Left ventricle myocardium superior (tissue), 1 donor: ENCODE measurements around the gene DST. TPM values are rescaled to one million over a fixed set of nuclear protein-coding genes. Genes with fewer than 3 reads are reported as not detected.

Source experiments
- ATAC-seq: fragments of 200-7000 bp; cut with Tn5 transposase; one replicate; pipeline ENCODE4 v1.9.1; 2020; ENCODE audit warnings: mild to moderate bottlenecking, moderate library complexity
- DNase-seq: peaks from one replicate; pipeline ENCODE4 v3.0.0-alpha.2; 2020
- intact Hi-C: fragments of 100-400 bp; cut with micrococcal nuclease; formaldehyde crosslinking; loops from one replicate; pipeline ENCODE4 v1.11.0; 2022
- total RNA-seq: library from RNA; stranded (reverse); fragmentation: NEBNext Ultra II Directional; extraction: Animal tissue kit (Norgen Biotek cat#: 25700); gene quantifications from one replicate; pipeline ENCODE4 v1.2.1, GENCODE V29; 2021
- donor health status: DM: no; HTN: yes; CAD: no; lungs with severe emphysema.

DST gene
- total RNA-seq, 1 donor from 2014 or later, result 225 TPM

DNA sequence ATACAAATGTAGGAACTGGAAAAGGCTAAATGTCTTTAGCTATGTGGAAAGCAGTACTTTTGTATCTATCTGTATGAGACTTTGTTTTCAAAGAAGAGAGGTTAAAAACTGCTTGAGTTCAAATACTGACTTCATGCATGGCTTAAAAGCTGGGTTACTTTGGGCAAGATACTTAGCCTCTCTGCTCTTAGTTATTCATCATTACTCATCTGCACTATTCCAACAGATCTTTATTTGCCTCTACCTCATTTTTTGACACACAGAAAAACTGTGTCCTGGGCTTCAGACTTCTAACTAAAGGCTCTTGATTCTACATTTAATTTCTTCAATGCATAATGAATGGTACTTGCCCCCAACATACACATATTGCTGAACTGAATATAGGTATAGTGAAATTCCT lies 114.8 kb downstream of the DST start:
- DNase-seq (no peak), ATAC-seq (no peak)
- intact Hi-C loops, result no loop called here

DNA sequence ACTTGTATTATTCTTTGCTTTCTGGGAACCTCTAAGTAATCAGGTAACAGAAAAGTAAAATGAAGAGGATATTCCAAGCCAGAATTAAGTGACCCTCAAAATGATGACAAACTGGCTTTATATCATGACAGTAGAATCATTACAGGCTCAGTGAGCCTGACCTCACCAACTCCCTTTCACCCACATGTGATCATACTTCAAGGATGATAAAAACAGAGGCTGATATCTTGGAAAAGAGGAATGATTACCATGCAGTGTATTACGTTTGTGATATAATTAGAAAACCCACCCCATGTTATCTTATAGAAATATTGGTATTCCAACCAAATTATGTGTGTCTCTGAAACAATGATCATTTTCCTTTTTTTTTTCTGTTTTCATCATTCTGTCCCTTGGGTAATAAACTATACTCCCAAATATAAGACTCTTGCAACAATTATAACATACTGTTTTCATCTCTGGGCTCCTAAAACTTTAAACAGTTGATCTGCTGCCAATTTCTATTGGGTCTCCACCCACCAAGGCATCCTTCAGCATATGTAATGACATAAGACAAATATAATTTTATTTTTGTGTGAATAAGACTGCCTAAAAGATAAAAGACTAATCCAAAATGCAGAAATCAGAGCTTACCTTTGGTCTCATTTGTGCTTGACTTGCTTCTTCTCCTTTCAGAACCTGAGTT lies 115.7 kb downstream of the DST start:
- ATAC-seq (peak; percentile 51), DNase-seq (no peak)
- intact Hi-C loops, result no loop called here

DNA sequence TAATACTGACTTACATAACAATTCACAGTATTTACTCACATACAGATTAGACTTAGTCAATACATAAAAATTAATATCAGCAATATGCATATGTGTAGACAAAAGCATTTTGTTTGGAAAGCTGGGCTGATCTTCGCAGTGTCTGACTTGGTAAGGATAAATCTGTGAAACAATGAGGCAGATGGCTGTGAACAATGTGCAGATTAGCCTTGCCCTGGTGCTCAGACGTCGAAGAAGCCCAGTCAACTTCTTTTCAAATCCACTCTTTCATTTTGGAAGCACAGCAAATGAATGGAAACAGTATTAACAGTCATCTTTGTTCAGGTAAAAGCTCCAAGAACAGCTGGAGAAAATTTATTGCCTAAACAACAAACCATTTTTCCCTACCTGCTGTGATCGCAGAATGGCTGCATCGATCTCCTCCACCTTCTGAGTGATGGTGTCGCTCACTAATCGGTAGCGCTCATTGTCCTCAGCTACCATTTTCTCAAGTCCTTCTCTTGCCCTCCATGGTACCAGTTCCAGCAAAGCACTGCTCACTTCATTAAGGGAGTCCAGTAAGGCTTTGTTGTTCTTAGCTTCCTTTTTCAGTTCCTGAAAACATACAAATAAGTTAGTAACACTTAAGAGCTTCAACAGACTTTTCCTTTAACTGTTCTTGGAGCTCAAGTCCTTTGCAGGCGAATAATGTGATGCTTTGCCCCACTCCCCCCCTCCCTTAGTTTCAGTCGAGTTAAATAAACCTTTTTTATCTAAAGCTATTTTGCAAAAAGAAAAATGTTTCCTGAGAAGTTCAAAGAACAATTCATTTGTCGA lies 116.5 kb downstream of the DST start:
- intact Hi-C loops, result no loop called here
- DNase-seq (no peak), ATAC-seq (peak; percentile 12)

DNA sequence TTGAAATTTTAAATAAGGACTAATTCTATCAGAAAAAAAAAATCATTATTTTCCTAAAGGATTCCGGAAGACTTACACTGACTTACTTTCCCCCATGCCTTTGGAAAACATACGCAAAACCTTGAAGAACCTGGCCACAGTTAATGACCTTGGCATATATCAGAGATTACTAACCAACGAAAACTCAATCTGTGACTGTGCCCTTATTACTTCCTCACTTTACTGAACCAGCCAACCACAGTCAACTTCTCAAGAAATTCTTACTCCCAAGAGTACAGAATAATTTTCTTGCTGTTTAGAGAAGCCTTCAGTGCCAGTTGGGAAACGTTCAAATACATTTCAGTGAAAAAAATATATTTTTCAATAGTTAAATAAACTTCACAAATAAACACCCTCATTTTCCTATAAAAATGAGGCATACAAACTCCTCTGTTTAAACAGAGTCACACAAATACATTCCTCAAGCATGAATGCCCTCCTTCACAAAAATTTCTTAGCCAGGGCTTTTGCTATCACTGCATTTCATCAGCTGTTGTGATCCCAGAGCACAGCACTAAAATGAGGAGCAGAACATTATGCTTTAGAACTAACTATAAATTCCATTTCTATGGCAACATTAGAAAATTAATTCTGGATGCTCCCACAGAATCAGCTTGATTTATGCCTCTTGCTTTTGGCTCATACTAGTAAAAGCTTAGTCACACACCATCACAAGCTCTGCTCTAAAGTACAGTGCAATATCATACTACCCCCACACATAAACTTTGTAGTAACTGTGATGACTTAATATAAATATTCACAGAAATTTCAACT lies 117.6 kb downstream of the DST start:
- peak; percentile 55 for ATAC-seq
- DNase-seq, result no peak
- intact Hi-C loops, result no loop called here

DNA sequence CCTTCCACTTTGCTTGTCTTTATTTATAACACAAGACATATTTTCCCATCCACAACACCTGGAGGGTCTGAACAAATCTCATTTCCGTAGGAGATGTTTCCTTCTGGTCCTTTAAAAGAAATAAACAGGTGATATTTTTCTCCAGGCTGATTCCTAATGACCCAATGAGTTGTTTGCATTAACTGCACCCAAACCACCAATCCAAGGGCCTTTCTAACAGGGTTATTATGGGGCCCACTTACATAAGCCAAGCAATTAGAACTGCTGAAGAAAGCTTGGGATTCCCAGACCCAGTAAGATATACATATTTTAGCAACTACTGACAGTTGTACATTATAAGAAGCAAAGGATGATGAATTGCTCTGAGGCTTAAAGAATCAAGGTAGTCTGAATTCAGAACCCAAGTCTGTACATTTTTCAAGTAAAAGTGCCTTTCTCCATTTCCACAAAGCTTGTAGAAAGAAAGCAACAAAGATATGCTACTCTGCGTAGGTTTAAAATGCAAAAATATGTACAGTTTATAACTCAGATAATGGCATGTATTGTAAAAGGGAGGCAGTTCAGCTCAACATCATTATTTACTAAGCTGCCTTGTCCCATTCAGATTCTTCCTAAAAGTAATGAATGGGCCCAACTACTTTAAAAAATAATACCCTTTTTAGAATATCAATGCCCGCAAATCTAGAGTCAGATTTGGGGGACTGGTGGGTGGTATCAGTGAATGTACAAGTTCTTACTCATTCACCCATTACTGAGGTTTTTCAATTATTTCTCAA lies 120.0 kb downstream of the DST start:
- ATAC-seq, result no peak
- intact Hi-C loops, result no loop called here
- no peak for DNase-seq

DNA sequence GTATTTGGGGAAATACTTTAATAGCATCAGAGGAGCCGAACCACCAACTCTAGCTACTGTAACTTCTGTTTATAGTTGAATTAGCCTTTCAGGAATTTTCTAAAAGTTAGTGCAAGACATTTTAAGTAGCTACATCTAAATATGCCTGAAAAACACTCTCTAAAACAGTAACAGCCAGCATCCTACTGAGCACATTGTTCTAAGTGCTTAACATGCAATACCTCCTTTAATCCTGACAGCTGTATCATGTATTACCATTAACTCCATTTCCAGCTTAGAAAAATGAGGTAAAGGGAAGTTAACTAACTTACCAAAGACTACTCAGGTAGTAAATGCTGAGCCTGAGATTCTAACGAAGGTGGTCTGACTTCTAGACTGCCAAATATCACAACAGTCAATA lies 120.7 kb downstream of the DST start:
- intact Hi-C loops, result no loop called here
- no peak for ATAC-seq
- DNase-seq, result no peak

- no peak for DNase-seq
- ATAC-seq, result no peak
- intact Hi-C loops, result no loop called here
Observed at GRCh38 chr6:56521454-56521853, 121.2 kb downstream of the DST start.

- no peak for DNase-seq
- ATAC-seq, result no peak
Observed at GRCh38 chr6:56520218-56520617, 122.5 kb downstream of the DST start.

DNA sequence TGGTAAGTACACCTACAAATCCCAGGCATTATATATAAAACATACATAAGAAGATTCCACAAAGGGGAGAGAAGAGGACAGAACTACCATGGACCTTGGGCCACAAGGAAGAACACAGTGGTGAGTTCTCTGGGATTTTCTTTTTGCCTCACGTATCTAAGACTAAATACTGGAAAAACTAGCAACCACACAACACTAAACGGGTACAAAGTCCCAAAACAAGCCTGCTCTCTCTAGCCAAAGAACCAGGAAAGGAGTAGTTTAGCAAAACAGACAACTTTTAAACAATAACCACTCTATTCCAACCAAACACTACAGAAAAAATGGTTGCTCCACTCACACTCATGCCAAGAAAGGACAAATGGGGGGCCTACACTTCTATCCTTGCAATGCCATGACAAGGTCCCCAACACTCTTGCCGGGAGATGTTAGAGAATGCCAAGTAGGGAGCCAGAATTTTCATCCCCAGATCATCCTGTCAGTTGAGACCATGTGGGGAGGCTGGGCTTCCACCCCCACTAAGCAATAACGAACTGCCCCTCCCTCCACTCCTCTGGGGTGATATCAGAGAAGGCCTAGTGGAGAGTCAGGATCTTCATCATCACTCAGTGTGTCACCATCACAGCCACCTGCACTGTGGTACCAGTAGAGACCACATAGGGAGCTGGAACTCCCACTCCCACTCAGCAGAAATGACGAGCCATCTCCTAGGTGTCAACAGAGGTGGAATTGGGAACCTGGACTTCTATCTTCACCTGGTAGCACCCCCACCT lies 123.5 kb downstream of the DST start:
- DNase-seq (no peak), ATAC-seq (no peak)
- intact Hi-C loops, result no loop called here

More at GRCh38 chr6:56520218-56520617, 122.5 kb downstream of the DST start:
- intact Hi-C loops, result no loop called here

GRCh38 chr6:56517155-56517745 lies 125.4 kb downstream of the DST start:
- ATAC-seq, result peak; percentile 45
- intact Hi-C loops, result no loop called here
- no peak for DNase-seq

GRCh38 chr6:56516003-56516402 lies 126.7 kb downstream of the DST start:
- DNase-seq, result no peak
- intact Hi-C loops, result no loop called here
- ATAC-seq, result no peak

- intact Hi-C loops, result no loop called here
- DNase-seq (no peak), ATAC-seq (no peak)
Observed at GRCh38 chr6:56515081-56515905, 127.4 kb downstream of the DST start.

- DNase-seq (no peak), ATAC-seq (peak; percentile 60)
- intact Hi-C loops, result no loop called here
Observed at GRCh38 chr6:56514395-56514794, 128.3 kb downstream of the DST start.

DNA sequence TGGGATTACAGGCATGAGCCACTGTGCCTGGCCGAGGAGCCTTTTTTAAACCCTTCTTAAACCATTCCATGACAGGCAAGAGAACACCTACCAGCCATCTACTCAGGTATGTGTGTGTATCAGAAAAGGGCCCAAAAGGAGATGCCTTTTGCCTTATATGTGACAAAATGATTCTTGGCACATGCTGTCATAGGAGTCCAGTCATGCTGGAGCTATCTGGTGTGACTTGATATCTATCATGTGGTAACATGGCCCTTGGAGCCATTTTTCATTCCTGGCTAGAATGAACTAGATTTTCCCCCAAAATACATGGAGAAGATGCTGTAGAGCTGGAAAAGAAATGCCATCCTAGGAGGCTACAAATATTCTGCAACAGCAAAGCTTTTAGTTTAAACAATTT lies 129.1 kb downstream of the DST start:
- no peak for DNase-seq
- ATAC-seq, result no peak
- intact Hi-C loops, result no loop called here

DNA sequence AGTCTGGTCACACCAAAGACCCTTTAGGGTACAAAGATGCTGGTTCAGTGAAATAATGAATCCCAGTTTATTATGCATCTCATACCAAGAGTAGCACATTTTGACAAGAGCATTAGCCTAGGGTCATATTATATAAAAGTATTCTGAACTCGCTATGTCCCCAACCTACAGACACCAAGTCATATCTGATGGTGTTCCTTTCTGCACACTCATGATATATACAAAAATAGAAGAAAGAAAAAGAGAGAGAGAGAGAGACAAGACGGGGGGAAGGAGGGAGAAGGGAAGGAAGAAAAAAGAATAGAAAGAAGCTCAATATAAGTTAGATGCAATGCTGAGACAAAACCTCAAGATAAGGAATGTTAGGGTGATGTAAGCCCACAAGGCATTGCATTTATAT lies 131.1 kb downstream of the DST start:
- intact Hi-C loops, result no loop called here
- no peak for DNase-seq
- ATAC-seq, result peak; percentile 2

GRCh38 chr6:56510984-56511531 lies 131.6 kb downstream of the DST start:
- ATAC-seq (peak; percentile 87), DNase-seq (no peak)
- intact Hi-C loops, result no loop called here

- intact Hi-C loops, result no loop called here
- no peak for DNase-seq
Observed at GRCh38 chr6:56509031-56509430, 133.7 kb downstream of the DST start.

More at GRCh38 chr6:56509031-56509430, 133.7 kb downstream of the DST start:
- peak; percentile 6 for ATAC-seq
